Measurements from ENCODE around the gene MARCO.

Gene MARCO

DNA sequence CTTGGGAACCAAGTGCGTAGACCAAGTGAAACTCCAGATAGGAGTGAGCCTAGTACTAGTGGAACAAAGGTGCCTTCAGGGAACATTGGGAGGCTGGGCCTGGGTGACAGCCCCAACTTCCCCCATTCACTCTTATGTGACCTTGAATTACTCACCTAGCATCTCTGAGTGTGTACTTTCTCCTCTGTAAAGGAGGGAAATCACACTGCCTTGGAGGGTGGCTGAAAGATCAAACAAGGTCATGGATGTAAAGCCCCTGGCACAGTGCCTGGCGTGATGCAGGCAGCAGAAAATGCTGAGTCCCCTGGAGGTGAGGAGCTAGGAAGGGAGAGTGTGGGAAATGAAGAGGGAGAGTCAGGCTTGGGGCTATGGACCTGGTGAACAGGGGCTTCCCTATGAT, 45.9 kb downstream of the MARCO start:
- no peak for TF ChIP-seq CTCF (conservative IDR thresholded peaks at IDR 0.05; ENCODE audit: low read depth, low read length)
- Histone ChIP-seq H3K36me3 (ENCODE audit: insufficient read depth) (no peaks in the 10 kb centered on the region), H3K4me1 (ENCODE audit: low read depth, poor library complexity, severe bottlenecking) (no peaks in the 10 kb centered on the region), H2AFZ (ENCODE audit: low read depth) (no peak overlapping the region), H3K4me3 (IDR thresholded peaks at IDR 0.05; ENCODE audit: insufficient read depth, low read depth, low read length) (no peak overlapping the region), H3K27me3 (ENCODE audit: insufficient read depth, low read depth) (no peaks in the 10 kb centered on the region), H4K20me1 (ENCODE audit: insufficient read depth) (no peaks in the 10 kb centered on the region), H3K9ac (no peak overlapping the region), H3K79me2 (ENCODE audit: insufficient read depth, low read depth) (no peaks in the 10 kb centered on the region), H3K4me2 (no peak overlapping the region), H3K27ac (no peak overlapping the region)

GRCh38 chr2:118988706-118989105, 46.7 kb downstream of the MARCO start:
- H4K20me1 ChIP-seq (ENCODE audit: insufficient read depth), result no peaks in the 10 kb centered on the region
- no peak overlapping the region for H3K27ac ChIP-seq
- no peaks in the 10 kb centered on the region for H3K27me3 ChIP-seq (ENCODE audit: insufficient read depth, low read depth)
- no peak overlapping the region for H3K9ac ChIP-seq
- H3K4me2 ChIP-seq, result no peak overlapping the region
- H2AFZ ChIP-seq (ENCODE audit: low read depth), result no peak overlapping the region
- TF ChIP-seq CTCF (conservative IDR thresholded peaks at IDR 0.05; ENCODE audit: low read depth, low read length), result no peak
- no peaks in the 10 kb centered on the region for H3K36me3 ChIP-seq (ENCODE audit: insufficient read depth)
- no peak overlapping the region for H3K4me3 ChIP-seq (IDR thresholded peaks at IDR 0.05; ENCODE audit: insufficient read depth, low read depth, low read length)
- H3K79me2 ChIP-seq (ENCODE audit: insufficient read depth, low read depth), result no peaks in the 10 kb centered on the region
- H3K4me1 ChIP-seq (ENCODE audit: low read depth, poor library complexity, severe bottlenecking), result no peaks in the 10 kb centered on the region

DNA sequence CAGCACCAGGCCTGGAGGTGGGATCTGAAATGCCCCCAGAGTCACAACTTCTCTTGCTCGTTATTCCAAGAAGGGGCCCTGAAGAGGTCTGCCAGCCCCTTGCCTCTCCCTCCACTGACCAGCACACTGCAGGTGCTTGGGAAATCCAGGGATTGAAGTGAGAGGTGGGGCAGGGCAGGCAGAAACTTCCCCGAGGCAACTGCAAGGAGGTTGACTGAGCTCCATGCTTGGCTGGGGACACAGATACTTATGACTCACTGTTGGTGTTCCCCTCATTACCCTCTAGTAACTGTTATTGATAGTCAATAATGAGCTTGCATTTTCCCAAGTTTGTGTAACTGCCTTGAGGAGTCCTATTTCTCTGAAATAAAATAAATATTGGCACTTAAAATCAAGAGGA, 47.5 kb downstream of the MARCO start:
- no peak overlapping the region for H3K9ac ChIP-seq
- no peak for TF ChIP-seq CTCF (conservative IDR thresholded peaks at IDR 0.05; ENCODE audit: low read depth, low read length)
- H3K27ac ChIP-seq, result no peak overlapping the region
- no peaks in the 10 kb centered on the region for H3K36me3 ChIP-seq (ENCODE audit: insufficient read depth)
- no peak overlapping the region for H3K4me3 ChIP-seq (IDR thresholded peaks at IDR 0.05; ENCODE audit: insufficient read depth, low read depth, low read length)
- no peaks in the 10 kb centered on the region for H3K27me3 ChIP-seq (ENCODE audit: insufficient read depth, low read depth)
- no peaks in the 10 kb centered on the region for H4K20me1 ChIP-seq (ENCODE audit: insufficient read depth)
- no peak overlapping the region for H3K4me2 ChIP-seq
- H2AFZ ChIP-seq (ENCODE audit: low read depth), result no peak overlapping the region
- H3K4me1 ChIP-seq (ENCODE audit: low read depth, poor library complexity, severe bottlenecking), result no peaks in the 10 kb centered on the region
- no peaks in the 10 kb centered on the region for H3K79me2 ChIP-seq (ENCODE audit: insufficient read depth, low read depth)

GRCh38 chr2:118990757-118991545, 49.0 kb downstream of the MARCO start:
- Histone ChIP-seq H3K4me2 (no peak overlapping the region), H3K4me3 (IDR thresholded peaks at IDR 0.05; ENCODE audit: insufficient read depth, low read depth, low read length) (no peak overlapping the region), H3K36me3 (ENCODE audit: insufficient read depth) (no peaks in the 10 kb centered on the region), H2AFZ (ENCODE audit: low read depth) (no peak overlapping the region), H3K27me3 (ENCODE audit: insufficient read depth, low read depth) (no peaks in the 10 kb centered on the region), H4K20me1 (ENCODE audit: insufficient read depth) (no peaks in the 10 kb centered on the region), H3K9ac (no peak overlapping the region), H3K4me1 (ENCODE audit: low read depth, poor library complexity, severe bottlenecking) (no peaks in the 10 kb centered on the region), H3K27ac (no peak overlapping the region), H3K79me2 (ENCODE audit: insufficient read depth, low read depth) (no peaks in the 10 kb centered on the region)
- TF ChIP-seq CTCF (conservative IDR thresholded peaks at IDR 0.05; ENCODE audit: low read depth, low read length), result no peak

Measured in KMS-11 (cell line).